Activated naive CD8-positive, alpha-beta T cell treated with anti-CD3 and anti-CD28 coated beads, Interleukin-2, amount 10 ng/mL, durations not matched to agents 7 days and 5 days (primary cell): Measurements from ENCODE around the gene CFAP97. TPM values are rescaled to one million over a fixed set of nuclear protein-coding genes. Genes with fewer than 3 reads are reported as not detected.
"Not testable (repeated sequence)": the region's sequence is repeated elsewhere in the genome, so short reads cannot be mapped to it uniquely, and the experiment has no call there.

Source experiments
- ATAC-seq: fragments of 150-1000 bp; cut with Tn5 transposase; one replicate; pipeline ENCODE4 v1.10.0; 2021; ENCODE audit warnings: low read depth, moderate library complexity
- POLR2A ChIA-PET: fragments of 350-600 bp; sonication (Branson Sonifier 250); formaldehyde crosslinking; loops from one replicate; lab custom pipeline; 2021; ENCODE audit warnings: antibody characterized with exemption; lab: Charles Lee
- DNase-seq: peaks from one replicate; pipeline ENCODE4 v3.0.0; 2021
- H3K27ac Mint-ChIP-seq: one replicate; pipeline ENCODE4 v1.8.0; 2022; ENCODE audit warnings: mild to moderate bottlenecking, mixed read lengths
- H3K27me3 Mint-ChIP-seq: one replicate; pipeline ENCODE4 v1.8.0; 2022; ENCODE audit warnings: mild to moderate bottlenecking, moderate library complexity, mixed read lengths
- H3K36me3 Mint-ChIP-seq: one replicate; pipeline ENCODE4 v1.8.0; 2021; ENCODE audit warnings: mild to moderate bottlenecking, mixed read lengths
- H3K4me1 Mint-ChIP-seq: one replicate; pipeline ENCODE4 v1.8.0; 2021; ENCODE audit warnings: mixed read lengths
- H3K4me3 Mint-ChIP-seq: one replicate; pipeline ENCODE4 v1.8.0; 2022; ENCODE audit warnings: mild to moderate bottlenecking, moderate library complexity, mixed read lengths
- H3K9me3 Mint-ChIP-seq: one replicate; pipeline ENCODE4 v1.8.0; 2021; ENCODE audit warnings: mixed read lengths
- total RNA-seq, 2 experiments: library from RNA; stranded (reverse); gene quantifications; one replicate each; pipeline ENCODE4 v1.2.3, GENCODE V29; 2021

CFAP97 gene
- total RNA-seq, result 10 to 100 TPM; 30.3 to 30.5 TPM

GRCh38 chr4:185203486-185204237 is at the start of gene CFAP97:
CFAP97 (minus strand) TSS chr4:185204000; CDS start chr4:185191196, 12,804 bp downstream.
- ATAC-seq (peak; percentile 81), DNase-seq (peak; percentile 86)
- Mint-ChIP-seq H3K27ac (peak within 1 kb of the TSS; percentile 96), H3K36me3 (no peaks in the 10 kb centered on the region), H3K9me3 (no peaks in the 10 kb centered on the region), H3K27me3 (peaks cover 9% of the 10 kb centered on the region), H3K4me1 (peaks cover 30% of the 10 kb centered on the region), H3K4me3 (peak within 1 kb of the TSS; percentile 97)
- POLR2A ChIA-PET, result no interaction called here

- DNase-seq (no peak), ATAC-seq (no peak)
- peaks cover 17% of the 10 kb centered on the region for H3K36me3 Mint-ChIP-seq
- no peak overlapping the region for H3K27ac Mint-ChIP-seq
- peaks cover 8% of the 10 kb centered on the region for H3K4me1 Mint-ChIP-seq
- H3K27me3 Mint-ChIP-seq, result no peaks in the 10 kb centered on the region
- POLR2A ChIA-PET, result no interaction called here
- no peaks in the 10 kb centered on the region for H3K9me3 Mint-ChIP-seq
- H3K4me3 Mint-ChIP-seq, result no peak overlapping the region
Measured at GRCh38 chr4:185249105-185249504, 45.3 kb upstream of the CFAP97 start.

- Mint-ChIP-seq H3K27ac (no peak overlapping the region), H3K36me3 (peaks cover 16% of the 10 kb centered on the region), H3K4me1 (peaks cover 7% of the 10 kb centered on the region), H3K9me3 (no peaks in the 10 kb centered on the region), H3K27me3 (no peaks in the 10 kb centered on the region), H3K4me3 (no peak overlapping the region)
- DNase-seq (no peak), ATAC-seq (no peak)
- POLR2A ChIA-PET, result no interaction called here
Measured at GRCh38 chr4:185248393-185249039, 44.7 kb upstream of the CFAP97 start.

- DNase-seq, result no peak
- H3K9me3 Mint-ChIP-seq, result no peaks in the 10 kb centered on the region
- no peak for ATAC-seq
- no peaks in the 10 kb centered on the region for H3K27me3 Mint-ChIP-seq
- peaks cover 7% of the 10 kb centered on the region for H3K4me1 Mint-ChIP-seq
- no peak overlapping the region for H3K27ac Mint-ChIP-seq
- no peak overlapping the region for H3K4me3 Mint-ChIP-seq
- peaks cover 16% of the 10 kb centered on the region for H3K36me3 Mint-ChIP-seq
- POLR2A ChIA-PET, result interaction anchor here (0.5 kb wide), 1 partner anchor 662 kb away, joined by 5 read pairs; no protein-coding TSS in a partner anchor
Measured at GRCh38 chr4:185247151-185247550, 43.4 kb upstream of the CFAP97 start.

GRCh38 chr4:185246453-185246852 is 42.7 kb upstream of the CFAP97 start:
- no peak for DNase-seq
- H3K27me3 Mint-ChIP-seq, result no peaks in the 10 kb centered on the region
- no peak for ATAC-seq
- POLR2A ChIA-PET, result no interaction called here
- no peaks in the 10 kb centered on the region for H3K9me3 Mint-ChIP-seq
- H3K36me3 Mint-ChIP-seq, result peaks cover 15% of the 10 kb centered on the region
- H3K4me1 Mint-ChIP-seq, result peaks cover 5% of the 10 kb centered on the region
- no peak overlapping the region for H3K4me3 Mint-ChIP-seq
- no peak overlapping the region for H3K27ac Mint-ChIP-seq

- H3K27me3 Mint-ChIP-seq, result no peaks in the 10 kb centered on the region
- no peak for DNase-seq
- peaks cover 8% of the 10 kb centered on the region for H3K36me3 Mint-ChIP-seq
- peaks cover 1% of the 10 kb centered on the region for H3K4me1 Mint-ChIP-seq
- POLR2A ChIA-PET, result no interaction called here
- no peak overlapping the region for H3K4me3 Mint-ChIP-seq
- no peak overlapping the region for H3K27ac Mint-ChIP-seq
- no peak for ATAC-seq
- H3K9me3 Mint-ChIP-seq, result no peaks in the 10 kb centered on the region
Measured at GRCh38 chr4:185244763-185245162, 41.0 kb upstream of the CFAP97 start.

- POLR2A ChIA-PET, result no interaction called here
- Mint-ChIP-seq H3K4me3 (no peak overlapping the region), H3K27ac (no peak overlapping the region), H3K27me3 (no peaks in the 10 kb centered on the region), H3K36me3 (peaks cover 8% of the 10 kb centered on the region), H3K4me1 (peaks cover 1% of the 10 kb centered on the region), H3K9me3 (no peaks in the 10 kb centered on the region)
- no peak for ATAC-seq
- DNase-seq, result no peak
Measured at GRCh38 chr4:185243879-185244278, 40.1 kb upstream of the CFAP97 start.

- peaks cover 1% of the 10 kb centered on the region for H3K4me1 Mint-ChIP-seq
- ATAC-seq, result no peak
- H3K36me3 Mint-ChIP-seq, result peaks cover 11% of the 10 kb centered on the region
- no peak overlapping the region for H3K27ac Mint-ChIP-seq
- no peak for DNase-seq
- POLR2A ChIA-PET, result no interaction called here
- no peak overlapping the region for H3K4me3 Mint-ChIP-seq
- no peaks in the 10 kb centered on the region for H3K27me3 Mint-ChIP-seq
- H3K9me3 Mint-ChIP-seq, result peaks cover 4% of the 10 kb centered on the region
Measured at GRCh38 chr4:185242749-185243533, 39.1 kb upstream of the CFAP97 start.

- H3K4me1 Mint-ChIP-seq, H3K27me3 Mint-ChIP-seq, ATAC-seq, DNase-seq, H3K4me3 Mint-ChIP-seq, H3K9me3 Mint-ChIP-seq, H3K36me3 Mint-ChIP-seq, H3K27ac Mint-ChIP-seq, POLR2A ChIA-PET: not testable (repeated sequence)
Measured at GRCh38 chr4:185240486-185240885, 36.7 kb upstream of the CFAP97 start.

GRCh38 chr4:185238750-185239149 is 35.0 kb upstream of the CFAP97 start:
- ATAC-seq, result no peak
- Mint-ChIP-seq H3K4me1 (no peaks in the 10 kb centered on the region), H3K9me3 (peaks cover 4% of the 10 kb centered on the region), H3K27ac (no peak overlapping the region), H3K36me3 (peaks cover 9% of the 10 kb centered on the region), H3K4me3 (no peak overlapping the region), H3K27me3 (no peaks in the 10 kb centered on the region)
- DNase-seq, result no peak
- POLR2A ChIA-PET, result no interaction called here

GRCh38 chr4:185238215-185238681 is 34.4 kb upstream of the CFAP97 start:
- H3K36me3 Mint-ChIP-seq, result peaks cover 9% of the 10 kb centered on the region
- no peak overlapping the region for H3K4me3 Mint-ChIP-seq
- DNase-seq, result no peak
- POLR2A ChIA-PET, result no interaction called here
- no peaks in the 10 kb centered on the region for H3K27me3 Mint-ChIP-seq
- H3K27ac Mint-ChIP-seq, result no peak overlapping the region
- no peak for ATAC-seq
- no peaks in the 10 kb centered on the region for H3K4me1 Mint-ChIP-seq
- peaks cover 4% of the 10 kb centered on the region for H3K9me3 Mint-ChIP-seq

- DNase-seq (no peak), ATAC-seq (no peak)
- Mint-ChIP-seq H3K27me3 (no peaks in the 10 kb centered on the region), H3K9me3 (peaks cover 4% of the 10 kb centered on the region), H3K4me3 (no peak overlapping the region), H3K27ac (no peak overlapping the region), H3K4me1 (no peaks in the 10 kb centered on the region), H3K36me3 (peaks cover 9% of the 10 kb centered on the region)
- POLR2A ChIA-PET, result no interaction called here
Measured at GRCh38 chr4:185237175-185237574, 33.4 kb upstream of the CFAP97 start.

- peaks cover 4% of the 10 kb centered on the region for H3K9me3 Mint-ChIP-seq
- H3K4me3 Mint-ChIP-seq, result no peak overlapping the region
- no peak for ATAC-seq
Measured at GRCh38 chr4:185235843-185236503, 32.2 kb upstream of the CFAP97 start.

More at GRCh38 chr4:185235843-185236503, 32.2 kb upstream of the CFAP97 start:
- POLR2A ChIA-PET, result no interaction called here
- no peaks in the 10 kb centered on the region for H3K27me3 Mint-ChIP-seq
- H3K4me1 Mint-ChIP-seq, result no peaks in the 10 kb centered on the region
- H3K27ac Mint-ChIP-seq, result no peak overlapping the region
- peaks cover 9% of the 10 kb centered on the region for H3K36me3 Mint-ChIP-seq
- no peak for DNase-seq
